Measurements from ENCODE around the gene PDLIM3. TPM values are rescaled to one million over a fixed set of nuclear protein-coding genes. Genes with fewer than 3 reads are reported as not detected.
"Not testable (repeated sequence)": the region's sequence is repeated elsewhere in the genome, so short reads cannot be mapped to it uniquely, and the experiment has no call there.

PDLIM3 gene
- total RNA-seq = 60.5 and 78.9 TPM in 2 replicates

- DNase-seq (ENCODE audit: low read depth, low spot score) = no peak
Measured at GRCh38 chr4:185534866-185535611, at the start of gene PDLIM3. Gene PDLIM3, minus strand, starts transcription at chr4:185535507. Its CDS starts 73 bp downstream, at chr4:185535434.

GRCh38 chr4:185583813-185584212, 48.5 kb upstream of the PDLIM3 start:
- DNase-seq (ENCODE audit: low read depth, low spot score) = no peak

GRCh38 chr4:185582651-185583400, 47.5 kb upstream of the PDLIM3 start:
- DNase-seq (ENCODE audit: low read depth, low spot score) = no peak

- DNase-seq (ENCODE audit: low read depth, low spot score) = no peak
Measured at GRCh38 chr4:185580699-185581098, 45.4 kb upstream of the PDLIM3 start.

GRCh38 chr4:185578284-185578683, 43.0 kb upstream of the PDLIM3 start:
- no peak for DNase-seq (ENCODE audit: low read depth, low spot score)

GRCh38 chr4:185576962-185577950, 41.9 kb upstream of the PDLIM3 start:
- DNase-seq (ENCODE audit: low read depth, low spot score) = no peak

GRCh38 chr4:185576314-185576961, 41.1 kb upstream of the PDLIM3 start:
- DNase-seq (ENCODE audit: low read depth, low spot score) = no peak

- peak; percentile 54 for DNase-seq (ENCODE audit: low read depth, low spot score)
Measured at GRCh38 chr4:185573651-185574199, 38.4 kb upstream of the PDLIM3 start.

GRCh38 chr4:185570727-185571126, 35.4 kb upstream of the PDLIM3 start:
- no peak for DNase-seq (ENCODE audit: low read depth, low spot score)

- DNase-seq (ENCODE audit: low read depth, low spot score) = peak; percentile 54
Measured at GRCh38 chr4:185567381-185568376, 32.4 kb upstream of the PDLIM3 start.

- peak; percentile 94 for DNase-seq (ENCODE audit: low read depth, low spot score)
Measured at GRCh38 chr4:185566972-185567371, 31.7 kb upstream of the PDLIM3 start.

GRCh38 chr4:185566425-185566824, 31.1 kb upstream of the PDLIM3 start:
- DNase-seq (ENCODE audit: low read depth, low spot score) = no peak

- DNase-seq (ENCODE audit: low read depth, low spot score) = no peak
Measured at GRCh38 chr4:185565696-185566095, 30.4 kb upstream of the PDLIM3 start.

- DNase-seq (ENCODE audit: low read depth, low spot score) = no peak
Measured at GRCh38 chr4:185564349-185564748, 29.0 kb upstream of the PDLIM3 start.

- no peak for DNase-seq (ENCODE audit: low read depth, low spot score)
Measured at GRCh38 chr4:185562531-185562930, 27.2 kb upstream of the PDLIM3 start.

- no peak for DNase-seq (ENCODE audit: low read depth, low spot score)
Measured at GRCh38 chr4:185560316-185560715, 25.0 kb upstream of the PDLIM3 start.

- DNase-seq (ENCODE audit: low read depth, low spot score) = peak; percentile 80
Measured at GRCh38 chr4:185559915-185560281, 24.6 kb upstream of the PDLIM3 start.

GRCh38 chr4:185559251-185559914, 24.1 kb upstream of the PDLIM3 start:
- DNase-seq (ENCODE audit: low read depth, low spot score) = not testable (repeated sequence)

Measured in pulmonary artery endothelial cell (primary cell).